ENCODE data around the gene P4HTM.

The P4HTM gene

DNA sequence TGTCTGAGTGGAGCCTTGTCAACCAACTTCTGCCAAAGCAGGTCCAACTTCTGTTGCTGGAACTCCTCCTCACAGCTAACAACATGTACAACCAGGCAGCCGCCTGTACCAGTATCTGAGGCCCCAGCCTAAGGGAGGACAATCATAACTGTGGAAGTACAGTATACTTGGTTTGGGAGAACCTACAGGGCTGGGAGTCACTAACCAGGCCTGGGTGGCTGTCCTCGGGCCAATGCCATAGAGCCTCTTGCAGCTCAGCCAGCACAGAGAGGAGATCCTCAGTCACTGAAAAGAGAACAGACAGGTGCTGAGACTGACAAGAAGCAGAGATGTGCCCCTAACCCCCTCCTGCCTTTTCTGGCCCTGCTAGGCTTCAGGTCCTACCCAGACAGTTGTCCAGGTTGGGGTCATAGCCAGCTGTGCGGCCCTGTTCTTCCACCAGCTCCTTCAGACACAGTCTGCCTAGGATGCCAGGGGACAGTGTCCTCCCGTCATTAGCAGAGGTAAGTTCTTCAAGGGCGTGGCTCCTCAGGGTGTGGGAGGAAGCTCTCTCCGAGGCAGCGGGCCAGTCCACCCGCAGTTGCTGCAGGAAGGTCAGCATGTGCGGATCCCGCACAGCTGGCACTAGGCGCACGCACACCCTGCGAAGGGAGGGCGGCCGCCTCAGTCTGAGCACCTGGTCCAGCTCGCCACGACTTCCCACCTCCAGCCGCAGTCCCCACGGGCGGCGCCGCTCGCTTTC is 27.4 kb downstream of the P4HTM start:
- Histone ChIP-seq H3K14ac (ENCODE audit: low read length) (no peak overlapping the region), H3K27me3 (ENCODE audit: control insufficient read depth in 3 of 3, insufficient read depth in 3 of 3, low read depth in 1 of 3, low read length in 3 of 3) (no peaks in the 10 kb centered on the region), H3K4me3 (ENCODE audit: low read length in 2 of 2) (peak overlapping the region; percentile 91 to 98), H3K23ac (ENCODE audit: low read depth, low read length, poor library complexity) (peak overlapping the region; percentile 97), H2AK5ac (ENCODE audit: low read depth, low read length) (peak overlapping the region; percentile 73), H3K9me3 (replicated peaks in 1 of 2; ENCODE audit: control insufficient read depth in 2 of 2, insufficient read depth in 1 of 2, low read depth in 1 of 2, low read length in 2 of 2) (no peaks in the 10 kb centered on the region), H2BK5ac (ENCODE audit: low read length) (peak overlapping the region; percentile 71), H4K8ac (ENCODE audit: low read depth, low read length) (no peak overlapping the region), H2BK15ac (ENCODE audit: low read length) (peak overlapping the region; percentile 63), H4K91ac (ENCODE audit: low read depth, low read length, poor library complexity) (no peak overlapping the region), H3K4me2 (ENCODE audit: insufficient read depth, low read length, poor library complexity, severe bottlenecking) (peak overlapping the region; percentile 71), H3K4me1 (ENCODE audit: control insufficient read depth in 2 of 2, insufficient read depth in 1 of 2, low read depth in 1 of 2, low read length in 2 of 2) (peaks cover 14% of the 10 kb centered on the region in 2 donors), H2BK120ac (ENCODE audit: low read depth, low read length) (no peak overlapping the region), H2AFZ (ENCODE audit: low read length) (peak overlapping the region; percentile 92), H3K9ac (ENCODE audit: low read depth, low read length, poor library complexity) (peak overlapping the region; percentile 95), H3K27ac (replicated peaks; ENCODE audit: low read length) (no peak overlapping the region), H3K36me3 (replicated peaks in 1 of 2; ENCODE audit: control insufficient read depth in 2 of 2, insufficient read depth in 2 of 2, low read length in 2 of 2) (peaks cover 44 to 49% of the 10 kb centered on the region in 2 donors), H2BK12ac (ENCODE audit: low read length) (no peak overlapping the region), H3K79me1 (ENCODE audit: low read depth, low read length) (peaks cover 28% of the 10 kb centered on the region), H3K4ac (ENCODE audit: low read length) (no peak overlapping the region), H3K18ac (ENCODE audit: low read length) (peak overlapping the region; percentile 13)
- no peak for DNase-seq (ENCODE audit: low spot score)
- WGBS, 2 donors (ENCODE audit: extremely low coverage in 2 of 2, insufficient read length in 2 of 2, insufficient replicate concordance in 1 of 2): no CpG with 5 or more reads among the region's 23 CpGs

GRCh38 chr3:49017971-49018706 is 28.1 kb downstream of the P4HTM start, which contains the start of gene DALRD3:
Gene DALRD3 (minus strand): TSS chr3:49018580. CDS start chr3:49018564, 16 bp downstream.
- peak within 1 kb of the TSS; percentile 92 for H2AFZ ChIP-seq (ENCODE audit: low read length)
- H3K4me1 ChIP-seq (ENCODE audit: control insufficient read depth in 2 of 2, insufficient read depth in 1 of 2, low read depth in 1 of 2, low read length in 2 of 2): peaks cover 21% of the 10 kb centered on the region in 2 donors
- H3K79me1 ChIP-seq (ENCODE audit: low read depth, low read length): peaks cover 29% of the 10 kb centered on the region
- H3K23ac ChIP-seq (ENCODE audit: low read depth, low read length, poor library complexity): peak within 1 kb of the TSS; percentile 97
- no peak within 1 kb of the TSS for H2BK120ac ChIP-seq (ENCODE audit: low read depth, low read length)
- no CpG with 5 or more reads among the region's 85 CpGs for WGBS, 2 donors (ENCODE audit: extremely low coverage in 2 of 2, insufficient read length in 2 of 2, insufficient replicate concordance in 1 of 2)
- peak within 1 kb of the TSS; percentile 63 for H2BK15ac ChIP-seq (ENCODE audit: low read length)
- H3K4me2 ChIP-seq (ENCODE audit: insufficient read depth, low read length, poor library complexity, severe bottlenecking): peak within 1 kb of the TSS; percentile 71
- peaks cover 40 to 48% of the 10 kb centered on the region in 2 donors for H3K36me3 ChIP-seq (replicated peaks in 1 of 2; ENCODE audit: control insufficient read depth in 2 of 2, insufficient read depth in 2 of 2, low read length in 2 of 2)
- H3K18ac ChIP-seq (ENCODE audit: low read length): peak within 1 kb of the TSS; percentile 85
- peak within 1 kb of the TSS; percentile 66 for H3K14ac ChIP-seq (ENCODE audit: low read length)
- no peak within 1 kb of the TSS for H2BK12ac ChIP-seq (ENCODE audit: low read length)
- H2BK5ac ChIP-seq (ENCODE audit: low read length): peak within 1 kb of the TSS; percentile 71
- peak within 1 kb of the TSS; percentile 55 for H3K27ac ChIP-seq (replicated peaks; ENCODE audit: low read length)
- H3K4ac ChIP-seq (ENCODE audit: low read length): no peak within 1 kb of the TSS
- peak; percentile 56 for DNase-seq (ENCODE audit: low spot score)
- H3K9ac ChIP-seq (ENCODE audit: low read depth, low read length, poor library complexity): peak within 1 kb of the TSS; percentile 95
- H2AK5ac ChIP-seq (ENCODE audit: low read depth, low read length): peak within 1 kb of the TSS; percentile 73
- H3K9me3 ChIP-seq (replicated peaks in 1 of 2; ENCODE audit: control insufficient read depth in 2 of 2, insufficient read depth in 1 of 2, low read depth in 1 of 2, low read length in 2 of 2): no peaks in the 10 kb centered on the region
- peak within 1 kb of the TSS; percentile 91 to 98 for H3K4me3 ChIP-seq (ENCODE audit: low read length in 2 of 2)
- H3K27me3 ChIP-seq (ENCODE audit: control insufficient read depth in 3 of 3, insufficient read depth in 3 of 3, low read depth in 1 of 3, low read length in 3 of 3): no peaks in the 10 kb centered on the region
- H4K91ac ChIP-seq (ENCODE audit: low read depth, low read length, poor library complexity): no peak within 1 kb of the TSS
- no peak within 1 kb of the TSS for H4K8ac ChIP-seq (ENCODE audit: low read depth, low read length)

GRCh38 chr3:49018707-49019006 is 28.6 kb downstream of the P4HTM start:
- Histone ChIP-seq H2BK5ac (ENCODE audit: low read length) (no peak overlapping the region), H4K8ac (ENCODE audit: low read depth, low read length) (no peak overlapping the region), H3K4me1 (ENCODE audit: control insufficient read depth in 2 of 2, insufficient read depth in 1 of 2, low read depth in 1 of 2, low read length in 2 of 2) (peaks cover 22 to 23% of the 10 kb centered on the region in 2 donors), H3K23ac (ENCODE audit: low read depth, low read length, poor library complexity) (peak overlapping the region; percentile 97), H3K9ac (ENCODE audit: low read depth, low read length, poor library complexity) (no peak overlapping the region), H3K9me3 (replicated peaks in 1 of 2; ENCODE audit: control insufficient read depth in 2 of 2, insufficient read depth in 1 of 2, low read depth in 1 of 2, low read length in 2 of 2) (no peaks in the 10 kb centered on the region), H3K36me3 (replicated peaks in 1 of 2; ENCODE audit: control insufficient read depth in 2 of 2, insufficient read depth in 2 of 2, low read length in 2 of 2) (peaks cover 38 to 48% of the 10 kb centered on the region in 2 donors), H3K4me3 (ENCODE audit: low read length in 2 of 2) (peak overlapping the region; percentile 91 to 98), H2AFZ (ENCODE audit: low read length) (peak overlapping the region; percentile 92), H4K91ac (ENCODE audit: low read depth, low read length, poor library complexity) (no peak overlapping the region), H2AK5ac (ENCODE audit: low read depth, low read length) (no peak overlapping the region), H3K14ac (ENCODE audit: low read length) (no peak overlapping the region), H3K4ac (ENCODE audit: low read length) (no peak overlapping the region), H3K4me2 (ENCODE audit: insufficient read depth, low read length, poor library complexity, severe bottlenecking) (peak overlapping the region; percentile 71), H3K18ac (ENCODE audit: low read length) (peak overlapping the region; percentile 20), H3K79me1 (ENCODE audit: low read depth, low read length) (peaks cover 25% of the 10 kb centered on the region), H2BK12ac (ENCODE audit: low read length) (no peak overlapping the region), H2BK15ac (ENCODE audit: low read length) (no peak overlapping the region), H3K27me3 (ENCODE audit: control insufficient read depth in 3 of 3, insufficient read depth in 3 of 3, low read depth in 1 of 3, low read length in 3 of 3) (no peaks in the 10 kb centered on the region), H3K27ac (replicated peaks; ENCODE audit: low read length) (peak overlapping the region; percentile 19), H2BK120ac (ENCODE audit: low read depth, low read length) (no peak overlapping the region)
- no CpG with 5 or more reads among the region's 18 CpGs for WGBS, 2 donors (ENCODE audit: extremely low coverage in 2 of 2, insufficient read length in 2 of 2, insufficient replicate concordance in 1 of 2)
- no peak for DNase-seq (ENCODE audit: low spot score)

DNA sequence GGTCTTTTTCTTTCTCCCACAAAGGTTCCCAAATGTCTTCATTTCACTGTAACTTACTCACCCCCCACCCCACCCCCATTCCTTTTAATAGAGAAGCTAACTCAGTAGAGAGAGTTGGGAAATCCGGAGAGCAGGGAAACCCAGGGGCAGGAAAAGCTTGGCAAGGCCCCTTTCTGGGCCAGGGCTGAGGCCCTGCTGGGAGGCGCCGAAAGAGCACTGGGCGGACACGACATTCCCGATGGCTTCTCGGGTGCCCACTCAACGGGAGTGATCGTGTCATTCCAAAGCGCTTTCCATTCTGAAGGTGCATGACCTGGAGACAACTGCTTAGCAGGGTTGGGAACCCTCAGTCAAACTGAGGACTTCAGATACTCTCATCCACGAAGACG is 29.9 kb downstream of the P4HTM start:
- Histone ChIP-seq H3K4me3 (ENCODE audit: low read length in 2 of 2) (peak overlapping the region; percentile 92 to 97), H3K27me3 (ENCODE audit: control insufficient read depth in 3 of 3, insufficient read depth in 3 of 3, low read depth in 1 of 3, low read length in 3 of 3) (no peaks in the 10 kb centered on the region), H3K18ac (ENCODE audit: low read length) (no peak overlapping the region), H3K79me1 (ENCODE audit: low read depth, low read length) (peaks cover 19% of the 10 kb centered on the region), H2BK12ac (ENCODE audit: low read length) (no peak overlapping the region), H3K14ac (ENCODE audit: low read length) (no peak overlapping the region), H2BK5ac (ENCODE audit: low read length) (no peak overlapping the region), H2BK120ac (ENCODE audit: low read depth, low read length) (peak overlapping the region; percentile 56), H3K4ac (ENCODE audit: low read length) (no peak overlapping the region), H2BK15ac (ENCODE audit: low read length) (no peak overlapping the region), H3K4me2 (ENCODE audit: insufficient read depth, low read length, poor library complexity, severe bottlenecking) (peak overlapping the region; percentile 89), H2AFZ (ENCODE audit: low read length) (no peak overlapping the region), H3K9me3 (replicated peaks in 1 of 2; ENCODE audit: control insufficient read depth in 2 of 2, insufficient read depth in 1 of 2, low read depth in 1 of 2, low read length in 2 of 2) (no peaks in the 10 kb centered on the region), H3K36me3 (replicated peaks in 1 of 2; ENCODE audit: control insufficient read depth in 2 of 2, insufficient read depth in 2 of 2, low read length in 2 of 2) (peaks cover 36 to 48% of the 10 kb centered on the region in 2 donors), H2AK5ac (ENCODE audit: low read depth, low read length) (no peak overlapping the region), H3K23ac (ENCODE audit: low read depth, low read length, poor library complexity) (peak overlapping the region; percentile 75), H4K91ac (ENCODE audit: low read depth, low read length, poor library complexity) (no peak overlapping the region), H4K8ac (ENCODE audit: low read depth, low read length) (no peak overlapping the region), H3K4me1 (ENCODE audit: control insufficient read depth in 2 of 2, insufficient read depth in 1 of 2, low read depth in 1 of 2, low read length in 2 of 2) (peaks cover 22 to 23% of the 10 kb centered on the region in 2 donors), H3K9ac (ENCODE audit: low read depth, low read length, poor library complexity) (peak overlapping the region; percentile 86), H3K27ac (replicated peaks; ENCODE audit: low read length) (no peak overlapping the region)
- no peak for DNase-seq (ENCODE audit: low spot score)
- WGBS, 2 donors (ENCODE audit: extremely low coverage in 2 of 2, insufficient read length in 2 of 2, insufficient replicate concordance in 1 of 2): no CpG with 5 or more reads among the region's 12 CpGs
